Psoas muscle (tissue), 8 donors: ENCODE results near the gene STEAP3. TPM values are rescaled to one million over a fixed set of nuclear protein-coding genes. Genes with fewer than 3 reads are reported as not detected.

Experiments
- ATAC-seq, 4 donors: fragments of 200-7000 bp; cut with Tn5 transposase; one replicate each; pipeline ENCODE4 v1.9.1; 2020; ENCODE audit warnings: moderate library complexity in 3 of 4, mild to moderate bottlenecking in 2 of 4
- DNase-seq, 2 donors: peaks; one replicate each; pipeline ENCODE4 v3.0.0-alpha.2; 2020
- H3K27ac ChIP-seq: fragments of 200-600 bp; one replicate; pipeline ENCODE4 v1.8.0; 2022
- H3K27me3 ChIP-seq, 3 donors: fragments of 200-600 bp in 1 of 3; one replicate each; pipeline versions ENCODE4 v1.6.1 to v1.8.0; 2013 to 2022; ENCODE audit warnings: low read length in 2 of 3, mild to moderate bottlenecking in 2 of 3, moderate library complexity in 1 of 3; ENCODE audit not compliant: insufficient read depth in 3 of 3
- H3K36me3 ChIP-seq, 2 donors: fragments of 200-600 bp in 1 of 2; one replicate each; pipeline versions ENCODE4 v1.6.1 to v1.8.0; 2013 to 2022; ENCODE audit warnings: low read depth in 1 of 2, mild to moderate bottlenecking in 1 of 2, moderate library complexity in 1 of 2; ENCODE audit not compliant: insufficient read depth in 1 of 2
- H3K4me1 ChIP-seq: fragments of 200-600 bp; one replicate; pipeline ENCODE4 v1.8.0; 2022
- H3K4me3 ChIP-seq: fragments of 200-600 bp; one replicate; pipeline ENCODE4 v1.8.0; 2022; ENCODE audit warnings: mild to moderate bottlenecking
- H3K9me3 ChIP-seq: fragments of 200-600 bp; one replicate; pipeline ENCODE4 v1.8.0; 2022
- CTCF ChIP-seq: fragments of 200-600 bp; IDR thresholded peaks from one replicate; pipeline ENCODE4 v1.8.0; 2022; ENCODE audit warnings: antibody characterized with exemption
- WGBS, 3 donors: extraction: QIAGEN DNeasy Blood & Tissue Kit; methylation state at CpG; one replicate each; pipeline versions ENCODE4 v1.1.6 to v1.1.7; 2013; 5-methylcytosine and 5-hydroxymethylcytosine counted together
- intact Hi-C, 2 donors: fragments of 100-400 bp; cut with DNase I; formaldehyde crosslinking; loops; one replicate each; pipeline versions ENCODE4 v1.11.0 to v1.14.2; 2022
- polyA plus RNA-seq, 3 donors: library from polyadenylated mRNA; stranded (reverse); fragments of 200-250 nt; gene quantifications; one replicate each; pipeline ENCODE4 v1.2.3, GENCODE V29; 2013
- total RNA-seq, 4 donors: library from RNA; stranded (reverse); fragmentation: NEBNext Ultra II Directional in 2 of 4; extraction: Animal tissue kit (Norgen Biotek cat#: 25700) in 2 of 4; gene quantifications; one replicate each; pipeline versions ENCODE4 v1.2.1 to v1.2.4, GENCODE V29; 2021 to 2023
- donor health status: healthy with polysubstance abuse.
- donor health status: DM: no; HTN: no; CAD: no; lungs with moderate emphysema.
- donor health status: Bipolar disorder and iron deficiency.
- donor health status: healthy.
- donor health status: DM: yes; HTN: yes; CAD: no.
- donor health status: DM: no; HTN: no; CAD: no.
- donor health status: DM: no; HTN: no; CAD: no.
- donor health status: DM: yes; HTN: yes; CAD: no.

Gene STEAP3
- total and polyA plus RNA-seq, 7 donors, result 8.6 to 47.4 (median 15.7) TPM

GRCh38 chr2:119279666-119280065 is 56.0 kb downstream of the STEAP3 start:
- intact Hi-C loops, result loop anchor here in 1 of 2 donors (5.0 kb wide), 1 partner anchor 47 kb away; no protein-coding TSS in a partner anchor
- DNase-seq (no peak), ATAC-seq (no peak)
- H3K27ac ChIP-seq, result peak overlapping the region; percentile 12
- H3K9me3 ChIP-seq, result no peaks in the 10 kb centered on the region
- no peak for TF ChIP-seq CTCF
- H3K4me3 ChIP-seq, result no peak overlapping the region
- WGBS, 3 donors, result 61 to 84% (median 65%) methylated on average over 6 of the region's 6 CpGs
- no peaks in the 10 kb centered on the region for H3K36me3 ChIP-seq
- H3K27me3 ChIP-seq, result no peaks in the 10 kb centered on the region
- peaks cover 14% of the 10 kb centered on the region for H3K4me1 ChIP-seq

- no peak for DNase-seq
- Histone ChIP-seq H3K9me3 (no peaks in the 10 kb centered on the region), H3K36me3 (no peaks in the 10 kb centered on the region), H3K4me3 (no peak overlapping the region), H3K4me1 (peaks cover 15% of the 10 kb centered on the region), H3K27me3 (no peaks in the 10 kb centered on the region), H3K27ac (no peak overlapping the region)
- ATAC-seq, result no peak
- no peak for TF ChIP-seq CTCF
- 66 to 79% (median 73%) methylated on average over 4 of the region's 4 CpGs for WGBS, 3 donors
- intact Hi-C loops, result loop anchor here in 1 of 2 donors (5.0 kb wide), 1 partner anchor 48 kb away; no protein-coding TSS in a partner anchor
Observed at GRCh38 chr2:119280680-119281079, 57.0 kb downstream of the STEAP3 start.

GRCh38 chr2:119282146-119282995 is 58.7 kb downstream of the STEAP3 start:
- Histone ChIP-seq H3K9me3 (no peaks in the 10 kb centered on the region), H3K36me3 (no peaks in the 10 kb centered on the region), H3K27ac (peak overlapping the region; percentile 81), H3K4me1 (peaks cover 15% of the 10 kb centered on the region), H3K27me3 (no peaks in the 10 kb centered on the region), H3K4me3 (no peak overlapping the region)
- no peak for DNase-seq
- peak in 1 of 4 donors; percentile 31 for ATAC-seq
- no peak for TF ChIP-seq CTCF
- intact Hi-C loops, result loop anchor here in 1 of 2 donors (5.0 kb wide), 1 partner anchor 50 kb away; no protein-coding TSS in a partner anchor
- 63 to 76% (median 70%) methylated on average over 21 of the region's 21 CpGs for WGBS, 3 donors

- Histone ChIP-seq H3K27ac (peak overlapping the region; percentile 81), H3K36me3 (no peaks in the 10 kb centered on the region), H3K4me1 (peaks cover 15% of the 10 kb centered on the region), H3K9me3 (no peaks in the 10 kb centered on the region), H3K27me3 (no peaks in the 10 kb centered on the region), H3K4me3 (no peak overlapping the region)
- peak in 1 of 2 donors; percentile 45 for DNase-seq
- TF ChIP-seq CTCF, result no peak
- WGBS, 3 donors, result 65 to 74% (median 69%) methylated on average over 4 of the region's 4 CpGs
- ATAC-seq, result peak in 2 of 4 donors; percentile 6 to 14
- intact Hi-C loops, result loop anchor here in 1 of 2 donors (5.0 kb wide), 1 partner anchor 51 kb away; no protein-coding TSS in a partner anchor
Observed at GRCh38 chr2:119282996-119283511, 59.4 kb downstream of the STEAP3 start.
